Heart left ventricle (tissue), 16 donors: Measurements from ENCODE around the gene SDSL. TPM values are rescaled to one million over a fixed set of nuclear protein-coding genes. Genes with fewer than 3 reads are reported as not detected.

Experiments used
- ATAC-seq, 4 donors: fragments of 200-7000 bp; cut with Tn5 transposase; one replicate each; pipeline ENCODE4 v1.9.1; 2020 to 2022; ENCODE audit warnings: moderate library complexity in 4 of 4, mild to moderate bottlenecking in 3 of 4, moderate number of reproducible peaks in 1 of 4
- DNase-seq, 5 donors: peaks; one replicate each; pipeline ENCODE4 v3.0.0-alpha.2; 2020
- H3K27ac ChIP-seq, 12 donors: fragments of 200-600 bp; sonication (generic) in 4 of 12; one replicate each; pipeline versions ENCODE4 v1.5.0 to v1.8.0; 2016 to 2022; ENCODE audit warnings: mild to moderate bottlenecking in 2 of 12
- H3K27me3 ChIP-seq, 9 donors: fragments of 200-600 bp; sonication (generic) in 2 of 9; one replicate each; pipeline versions ENCODE4 v1.5.1 to v1.8.0; 2016 to 2022; ENCODE audit warnings: mild to moderate bottlenecking in 3 of 9
- H3K36me3 ChIP-seq, 9 donors: fragments of 200-600 bp; sonication (generic) in 2 of 9; one replicate each; pipeline versions ENCODE4 v1.5.0 to v1.8.0; 2018 to 2022; ENCODE audit warnings: mild to moderate bottlenecking in 2 of 9
- H3K4me1 ChIP-seq, 12 donors: fragments of 200-600 bp; sonication (generic) in 4 of 12; one replicate each; pipeline versions ENCODE4 v1.5.0 to v1.8.0; 2016 to 2022; ENCODE audit warnings: mild to moderate bottlenecking in 3 of 12
- H3K4me3 ChIP-seq, 12 donors: fragments of 200-600 bp; sonication (generic) in 4 of 12; one replicate each; pipeline versions ENCODE4 v1.5.0 to v1.8.0; 2017 to 2022; ENCODE audit warnings: mild to moderate bottlenecking in 9 of 12, moderate library complexity in 4 of 12
- H3K9me3 ChIP-seq, 12 donors: fragments of 200-600 bp; sonication (generic) in 4 of 12; one replicate each; pipeline versions ENCODE4 v1.5.0 to v1.8.0; 2016 to 2022; ENCODE audit warnings: mild to moderate bottlenecking in 1 of 12
- CTCF ChIP-seq, 12 donors: fragments of 200-600 bp; sonication (generic) in 4 of 12; IDR thresholded peaks; one replicate each; pipeline versions ENCODE4 v1.5.0 to v1.8.0; 2018 to 2022; ENCODE audit warnings: antibody characterized with exemption in 12 of 12, mild to moderate bottlenecking in 5 of 12
- POLR2A ChIP-seq, 2 donors: fragments of 450-650 bp; IDR thresholded peaks; one replicate each; pipeline ENCODE4 v1.6.1; 2017; ENCODE audit warnings: antibody characterized with exemption in 2 of 2, mild to moderate bottlenecking in 2 of 2, moderate library complexity in 2 of 2
- WGBS, 4 donors: extraction: QIAGEN DNeasy Blood & Tissue Kit in 2 of 4; methylation state at CpG; one replicate each; pipeline versions ENCODE4 v1.1.5 to v1.1.7; 2013 to 2018; 5-methylcytosine and 5-hydroxymethylcytosine counted together
- intact Hi-C, 10 donors: fragments of 100-400 bp; cut with DNase I; formaldehyde crosslinking; loops; one replicate each; pipeline versions ENCODE4 v1.11.1 to v1.14.2; 2022
- polyA plus RNA-seq, 2 donors: library from polyadenylated mRNA; stranded (reverse); fragments of 200-250 nt; gene quantifications; one replicate each; pipeline ENCODE4 v1.2.3, GENCODE V29; 2013
- total RNA-seq, 9 donors: library from RNA; depleted of rRNA in 2 of 9; stranded (reverse); fragments of >200 nt in 2 of 9; fragmentation: NEBNext Ultra II Directional in 3 of 9; extraction: Animal tissue kit (Norgen Biotek cat#: 25700) in 3 of 9; gene quantifications; one replicate each; pipeline versions ENCODE4 v1.1.0 to v1.2.4, GENCODE V29; 2016 to 2023
- donor health status: ischemic (EF 13 %, LVEDD 7.1; RV severe dilation, severe dysfunction).
- donor health status: healthy with polysubstance abuse.
- donor health status: DM: no; HTN: yes; CAD: no.
- donor health status: DM: no; HTN: no; CAD: no.
- donor health status: ischemic (EF 25% LVEDD 6.9; RV normal size, moderate dysfunction).
- donor health status: ischemic (EF 25% LVEDD 5.7; RV mildly dilated, moderate dysfunction).
- donor health status: healthy.
- donor health status: DM: yes; HTN: yes; CAD: no.
- donor health status: ischemic (EF 35%, LVEDD 5.7; RV mildly dilated, moderate dysfunction).
- donor health status: nonischemic (EF 11% LVEDD 7.7; RV severe dilation, severe dysfunction).
- donor health status: DM: yes; HTN: yes; CAD: no.
- donor health status: PGD.
- donor health status: ischemic (EF 29% LVEDD 5.4; RV normal size, mild dysfunction).
- donor health status: nonischemic (EF 23%, LVEDD 6.1; RV moderate dilation, normal function).

SDSL gene
- total and polyA plus RNA-seq, 11 donors: 2.5 to 21.0 (median 5.7) TPM

- intact Hi-C loops: no loop called here
- no peak for TF ChIP-seq CTCF (IDR thresholded peaks at IDR 0.05)
- no peak for TF ChIP-seq POLR2A (IDR thresholded peaks at IDR 0.05)
- H3K4me1 ChIP-seq: peaks cover 0 to 46% (median 14%) of the 10 kb centered on the region in 12 donors
- no peaks in the 10 kb centered on the region for H3K9me3 ChIP-seq
- no peak overlapping the region for H3K27ac ChIP-seq
- ATAC-seq (no peak), DNase-seq (no peak)
- 3 to 5% (median 3%) methylated on average over 19 of the region's 19 CpGs for WGBS, 4 donors
- no peak overlapping the region for H3K4me3 ChIP-seq
- peaks cover 79 to 100% (median 100%) of the 10 kb centered on the region in 9 donors for H3K27me3 ChIP-seq
- H3K36me3 ChIP-seq: no peaks in the 10 kb centered on the region
Observed at GRCh38 chr12:113469949-113470743, 48.0 kb downstream of the SDSL start.

- Histone ChIP-seq H3K27ac (no peak overlapping the region), H3K4me3 (no peak overlapping the region), H3K4me1 (peaks cover 0 to 45% (median 10%) of the 10 kb centered on the region in 12 donors), H3K9me3 (no peaks in the 10 kb centered on the region), H3K27me3 (peaks cover 78 to 100% (median 100%) of the 10 kb centered on the region in 9 donors), H3K36me3 (no peaks in the 10 kb centered on the region)
- DNase-seq (no peak), ATAC-seq (no peak)
- no peak for TF ChIP-seq CTCF (IDR thresholded peaks at IDR 0.05)
- TF ChIP-seq POLR2A (IDR thresholded peaks at IDR 0.05): no peak
- intact Hi-C loops: no loop called here
- 1 to 2% (median 1%) methylated on average over 28 to 53 of the region's 53 CpGs for WGBS, 4 donors
Observed at GRCh38 chr12:113470871-113471618, 48.9 kb downstream of the SDSL start.

DNA sequence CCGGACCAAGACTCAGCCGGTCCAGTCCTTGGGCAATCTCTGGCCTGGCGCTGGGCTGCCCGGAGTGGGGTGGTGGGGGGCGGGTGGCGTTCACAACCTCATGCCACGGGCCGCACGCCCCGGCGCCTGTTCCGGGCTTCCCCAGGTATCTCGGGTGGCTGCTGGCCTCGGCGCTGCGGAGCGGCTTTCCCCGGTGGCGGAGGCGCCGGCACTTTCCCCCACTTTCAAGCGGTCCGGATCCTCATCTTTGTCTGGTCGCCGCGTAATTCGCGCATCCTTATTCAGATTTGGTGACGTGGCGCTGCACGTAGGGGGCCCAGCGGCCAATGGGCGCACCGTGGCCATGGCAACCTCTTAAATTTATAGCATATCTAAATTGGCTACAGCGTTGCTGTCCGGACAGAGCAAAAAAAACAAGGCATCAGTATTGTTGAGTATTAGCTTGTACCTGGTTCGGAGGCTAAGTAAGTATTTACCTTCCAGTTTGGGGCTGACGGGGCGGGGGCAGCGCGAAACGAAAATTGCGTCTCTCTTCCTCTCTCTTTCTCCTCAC, 49.5 kb downstream of the SDSL start, which contains the start of gene LHX5:
LHX5 (minus strand) TSS at position 253 of the 553 bp plus-strand sequence. CDS start 373 bp downstream, outside the sequence.
- no peak for ATAC-seq
- H3K27ac ChIP-seq: no peak within 1 kb of the TSS
- no peak for DNase-seq
- TF ChIP-seq POLR2A (IDR thresholded peaks at IDR 0.05): no peak
- TF ChIP-seq CTCF (IDR thresholded peaks at IDR 0.05): no peak
- peaks cover 0 to 44% (median 10%) of the 10 kb centered on the region in 12 donors for H3K4me1 ChIP-seq
- intact Hi-C loops: no loop called here
- H3K36me3 ChIP-seq: no peaks in the 10 kb centered on the region
- H3K4me3 ChIP-seq: no peak within 1 kb of the TSS
- H3K27me3 ChIP-seq: peaks cover 71 to 100% (median 100%) of the 10 kb centered on the region in 9 donors
- no peaks in the 10 kb centered on the region for H3K9me3 ChIP-seq
- WGBS, 4 donors: 1 to 2% (median 2%) methylated on average over 28 to 43 of the region's 43 CpGs
